ENCODE measurements around the gene PCDH9. TPM values are rescaled to one million over a fixed set of nuclear protein-coding genes. Genes with fewer than 3 reads are reported as not detected.

The PCDH9 gene
- total RNA-seq, 4 donors from 2014 or later, result 2.8 to 22.4 (median 12.9) TPM

DNA sequence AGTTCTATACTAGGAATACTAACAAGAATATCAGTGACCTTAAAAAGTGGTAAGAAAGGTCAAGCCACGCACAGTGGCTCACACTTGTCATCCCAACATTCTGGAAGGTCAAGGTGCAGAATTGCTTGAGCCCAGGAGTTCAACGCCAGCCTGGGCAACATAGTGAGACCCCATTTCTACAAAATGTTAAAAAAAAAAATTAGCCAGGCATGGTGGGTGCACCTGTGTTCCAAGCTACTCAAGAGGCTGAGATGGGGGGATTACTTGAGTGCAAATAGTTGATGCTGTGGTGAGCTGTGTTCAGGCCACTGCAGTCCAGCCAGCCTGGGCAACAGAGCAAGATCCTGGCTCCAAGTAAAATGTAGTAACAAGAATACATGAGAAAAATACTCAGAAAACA, 61.8 kb downstream of the PCDH9 start:
- TF ChIP-seq, protein P1, sequence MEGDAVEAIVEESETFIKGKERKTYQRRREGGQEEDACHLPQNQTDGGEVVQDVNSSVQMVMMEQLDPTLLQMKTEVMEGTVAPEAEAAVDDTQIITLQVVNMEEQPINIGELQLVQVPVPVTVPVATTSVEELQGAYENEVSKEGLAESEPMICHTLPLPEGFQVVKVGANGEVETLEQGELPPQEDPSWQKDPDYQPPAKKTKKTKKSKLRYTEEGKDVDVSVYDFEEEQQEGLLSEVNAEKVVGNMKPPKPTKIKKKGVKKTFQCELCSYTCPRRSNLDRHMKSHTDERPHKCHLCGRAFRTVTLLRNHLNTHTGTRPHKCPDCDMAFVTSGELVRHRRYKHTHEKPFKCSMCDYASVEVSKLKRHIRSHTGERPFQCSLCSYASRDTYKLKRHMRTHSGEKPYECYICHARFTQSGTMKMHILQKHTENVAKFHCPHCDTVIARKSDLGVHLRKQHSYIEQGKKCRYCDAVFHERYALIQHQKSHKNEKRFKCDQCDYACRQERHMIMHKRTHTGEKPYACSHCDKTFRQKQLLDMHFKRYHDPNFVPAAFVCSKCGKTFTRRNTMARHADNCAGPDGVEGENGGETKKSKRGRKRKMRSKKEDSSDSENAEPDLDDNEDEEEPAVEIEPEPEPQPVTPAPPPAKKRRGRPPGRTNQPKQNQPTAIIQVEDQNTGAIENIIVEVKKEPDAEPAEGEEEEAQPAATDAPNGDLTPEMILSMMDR (IDR thresholded peaks at IDR 0.05), result no peak
- TF ChIP-seq POLR2A (IDR thresholded peaks at IDR 0.05), result no peak
- WGBS, 2 donors, result 48 to 50% methylated on average over 2 of the region's 2 CpGs
- no peak for DNase-seq
- H3K36me3 ChIP-seq, result no peaks in the 10 kb centered on the region
- H3K27me3 ChIP-seq, result no peaks in the 10 kb centered on the region
- H3K27ac ChIP-seq, result no peak overlapping the region
- intact Hi-C loops (cut with DNase I), result no loop called here
- no peaks in the 10 kb centered on the region for H3K9me3 ChIP-seq
- H3K4me1 ChIP-seq, result no peaks in the 10 kb centered on the region
- H3K4me3 ChIP-seq (replicated peaks in 1 of 3), result no peak overlapping the region

DNA sequence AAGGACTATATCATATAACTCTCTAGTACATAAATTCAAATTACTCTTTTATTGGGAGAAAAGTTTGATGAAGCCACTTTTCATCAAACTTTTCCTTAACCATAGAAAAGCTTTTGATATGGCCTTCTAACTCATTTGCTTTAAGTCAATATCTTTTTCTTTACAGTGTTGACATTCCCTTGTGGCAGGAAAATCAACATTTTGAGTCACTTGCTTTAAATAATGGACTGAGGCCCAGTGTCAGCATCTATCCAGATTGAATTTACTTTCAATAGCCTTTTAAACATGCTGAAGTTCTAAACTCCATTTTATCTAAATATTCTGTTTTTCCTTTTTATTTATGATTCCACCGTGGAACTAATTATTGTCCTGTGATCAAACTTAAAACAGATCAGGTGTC, 62.7 kb downstream of the PCDH9 start:
- intact Hi-C loops (cut with DNase I), result no loop called here
- Histone ChIP-seq H3K36me3 (no peaks in the 10 kb centered on the region), H3K27me3 (no peaks in the 10 kb centered on the region), H3K4me3 (replicated peaks in 1 of 3) (no peak overlapping the region), H3K27ac (no peak overlapping the region), H3K4me1 (no peaks in the 10 kb centered on the region), H3K9me3 (no peaks in the 10 kb centered on the region)
- no peak for TF ChIP-seq POLR2A (IDR thresholded peaks at IDR 0.05)
- TF ChIP-seq, protein P1 (IDR thresholded peaks at IDR 0.05), result no peak
- no peak for DNase-seq
- 96 to 97% methylated on average over 1 of the region's 1 CpG for WGBS, 2 donors

DNA sequence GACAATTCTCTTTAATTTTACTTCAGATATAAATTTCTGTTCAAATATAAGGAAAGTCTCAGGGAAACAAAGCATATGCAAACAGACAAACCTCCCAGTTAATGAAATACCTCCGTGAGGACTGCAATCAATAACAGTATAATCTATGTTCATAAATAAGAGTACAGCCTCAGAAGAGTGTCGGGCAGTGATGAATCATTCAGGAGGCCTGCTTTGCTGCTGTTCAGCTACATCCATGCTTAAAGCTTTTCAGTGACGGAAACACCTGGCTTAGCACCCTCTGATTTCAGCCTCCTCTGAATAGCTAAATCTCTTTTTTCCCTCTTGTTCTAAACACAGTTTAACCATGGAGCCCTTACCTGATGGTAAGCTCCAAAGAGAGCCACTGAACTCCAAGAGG, 69.0 kb downstream of the PCDH9 start:
- Histone ChIP-seq H3K4me3 (replicated peaks in 1 of 3) (no peak overlapping the region), H3K4me1 (no peaks in the 10 kb centered on the region), H3K9me3 (no peaks in the 10 kb centered on the region), H3K27me3 (no peaks in the 10 kb centered on the region), H3K36me3 (no peaks in the 10 kb centered on the region), H3K27ac (no peak overlapping the region)
- intact Hi-C loops (cut with DNase I), result no loop called here
- 96 to 99% methylated on average over 3 of the region's 3 CpGs for WGBS, 2 donors
- no peak for DNase-seq
- TF ChIP-seq, protein P1 (IDR thresholded peaks at IDR 0.05), result no peak

DNA sequence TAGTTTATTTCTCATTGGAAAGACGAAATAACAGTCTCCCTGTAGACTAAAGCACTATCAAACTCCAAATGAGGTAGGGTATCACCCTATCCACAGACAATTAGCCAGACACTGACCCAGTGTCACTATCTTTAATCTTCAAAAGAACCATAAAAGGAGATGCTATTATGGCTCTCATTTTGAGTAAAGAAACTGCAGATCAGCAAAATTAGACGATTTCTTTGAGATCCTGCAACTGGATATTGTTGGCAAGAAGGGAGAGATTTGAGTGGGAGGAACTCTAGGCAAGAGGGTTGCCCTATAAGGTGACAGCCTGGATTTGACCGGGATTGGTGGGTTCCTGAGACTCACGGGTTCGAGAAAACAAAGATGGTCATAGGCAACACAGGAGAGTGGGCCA, 71.2 kb downstream of the PCDH9 start:
- Histone ChIP-seq H3K27me3 (no peaks in the 10 kb centered on the region), H3K9me3 (no peaks in the 10 kb centered on the region), H3K36me3 (no peaks in the 10 kb centered on the region), H3K4me3 (replicated peaks in 1 of 3) (no peak overlapping the region), H3K4me1 (no peaks in the 10 kb centered on the region), H3K27ac (no peak overlapping the region)
- TF ChIP-seq POLR2A (IDR thresholded peaks at IDR 0.05), result no peak
- TF ChIP-seq, protein P1 (IDR thresholded peaks at IDR 0.05), result no peak
- no peak for DNase-seq
- intact Hi-C loops (cut with DNase I), result no loop called here
- WGBS, 2 donors, result 92 to 93% methylated on average over 5 of the region's 5 CpGs

DNA sequence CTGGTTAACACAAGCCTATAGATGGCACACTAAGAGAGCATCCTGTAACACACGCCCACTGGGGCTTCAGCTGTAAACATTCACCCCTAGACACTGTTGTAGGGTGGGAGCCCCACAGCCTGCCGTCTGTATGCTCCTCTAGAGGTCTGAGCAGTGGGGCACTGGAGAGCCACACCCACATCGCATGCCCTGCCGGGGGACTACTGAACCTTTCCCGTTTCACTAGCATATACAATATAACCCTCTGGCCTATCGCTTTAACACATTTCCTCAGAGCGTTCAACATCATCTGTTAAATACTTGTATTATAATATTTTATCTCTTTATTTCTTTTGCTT, 73.4 kb downstream of the PCDH9 start:
- no peaks in the 10 kb centered on the region for H3K9me3 ChIP-seq
- intact Hi-C loops (cut with DNase I), result no loop called here
- WGBS, 2 donors, result 77 to 78% methylated on average over 7 of the region's 7 CpGs
- H3K27ac ChIP-seq, result no peak overlapping the region
- H3K4me1 ChIP-seq, result no peaks in the 10 kb centered on the region
- DNase-seq, result no peak
- H3K27me3 ChIP-seq, result no peaks in the 10 kb centered on the region
- H3K4me3 ChIP-seq (replicated peaks in 1 of 3), result no peak overlapping the region
- TF ChIP-seq POLR2A (IDR thresholded peaks at IDR 0.05), result no peak
- TF ChIP-seq, protein P1 (IDR thresholded peaks at IDR 0.05), result no peak
- H3K36me3 ChIP-seq, result no peaks in the 10 kb centered on the region

Data from thyroid gland (tissue), 4 donors.